Vagina (tissue), 2 donors: ENCODE results near the gene ECE1. TPM values are rescaled to one million over a fixed set of nuclear protein-coding genes. Genes with fewer than 3 reads are reported as not detected.

ENCODE experiments used
- DNase-seq, 2 donors: peaks; one replicate each; pipeline ENCODE4 v3.0.0-alpha.2; 2017; ENCODE audit errors: extremely low spot score in 2 of 2
- H3K27ac ChIP-seq: fragments of 200-600 bp; sonication (generic); one replicate; pipeline ENCODE4 v1.5.1; 2019
- H3K27me3 ChIP-seq: fragments of 200-600 bp; sonication (generic); one replicate; pipeline ENCODE4 v1.5.1; 2019
- H3K36me3 ChIP-seq, 2 donors: fragments of 200-600 bp; sonication (generic); one replicate each; pipeline ENCODE4 v1.5.1; 2017 to 2019
- H3K4me1 ChIP-seq: fragments of 200-600 bp; sonication (generic); one replicate; pipeline ENCODE4 v1.5.1; 2019
- H3K4me3 ChIP-seq, 2 donors: fragments of 200-600 bp; sonication (generic); 1 replicate in 1 of 2; 2 replicates in 1 of 2; pipeline ENCODE4 v1.5.1; 2016 to 2019
- H3K9me3 ChIP-seq: fragments of 200-600 bp; sonication (generic); one replicate; pipeline ENCODE4 v1.5.1; 2019
- POLR2A ChIP-seq, 2 donors: fragments of 450-650 bp; IDR thresholded peaks; one replicate each; pipeline ENCODE4 v1.6.1; 2017; ENCODE audit warnings: antibody characterized with exemption in 2 of 2, mild to moderate bottlenecking in 2 of 2, moderate library complexity in 2 of 2
- POLR2AphosphoS5 ChIP-seq, 2 donors: sonication (generic); formaldehyde crosslinking; IDR thresholded peaks; one replicate each; pipeline ENCODE4 v1.9.0; 2017; ENCODE audit warnings: antibody characterized with exemption in 2 of 2, mild to moderate bottlenecking in 2 of 2, low read depth in 1 of 2; ENCODE audit not compliant: insufficient read depth in 1 of 2
- intact Hi-C: fragments of 100-400 bp; cut with DNase I; formaldehyde crosslinking; loops from one replicate; pipeline ENCODE4 v1.15.1; 2023
- total RNA-seq: library from RNA; depleted of rRNA; stranded (reverse); fragments of >200 nt; gene quantifications from one replicate; pipeline ENCODE4 v1.2.3, GENCODE V29; 2016
- TF ChIP-seq, protein P1 (sequence below), 3 experiments: fragments of 450-650 bp in 2 of 3; fragments of 200-600 bp in 1 of 3; sonication (generic) in 1 of 3; IDR thresholded peaks; one replicate each; pipeline ENCODE4 v1.5.1; 2017 to 2019; ENCODE audit warnings: antibody characterized with exemption in 3 of 3, mild to moderate bottlenecking in 2 of 3, moderate library complexity in 2 of 3

ECE1 gene
- total RNA-seq, 1 donor from 2014 or later = 93.8 TPM

GRCh38 chr1:21272540-21272939 is 17.7 kb downstream of the ECE1 start:
- Histone ChIP-seq H3K27me3 (no peaks in the 10 kb centered on the region), H3K36me3 (peaks cover 0 to 51% of the 10 kb centered on the region in 2 donors), H3K4me3 (no peak overlapping the region), H3K4me1 (peaks cover 31% of the 10 kb centered on the region), H3K27ac (no peak overlapping the region), H3K9me3 (no peaks in the 10 kb centered on the region)
- DNase-seq = no peak
- intact Hi-C loops = no loop called here
- TF ChIP-seq POLR2AphosphoS5 (IDR thresholded peaks at IDR 0.05; ENCODE audit: insufficient read depth in 1 of 2, low read depth in 1 of 2) = no peak
- TF ChIP-seq, protein P1, sequence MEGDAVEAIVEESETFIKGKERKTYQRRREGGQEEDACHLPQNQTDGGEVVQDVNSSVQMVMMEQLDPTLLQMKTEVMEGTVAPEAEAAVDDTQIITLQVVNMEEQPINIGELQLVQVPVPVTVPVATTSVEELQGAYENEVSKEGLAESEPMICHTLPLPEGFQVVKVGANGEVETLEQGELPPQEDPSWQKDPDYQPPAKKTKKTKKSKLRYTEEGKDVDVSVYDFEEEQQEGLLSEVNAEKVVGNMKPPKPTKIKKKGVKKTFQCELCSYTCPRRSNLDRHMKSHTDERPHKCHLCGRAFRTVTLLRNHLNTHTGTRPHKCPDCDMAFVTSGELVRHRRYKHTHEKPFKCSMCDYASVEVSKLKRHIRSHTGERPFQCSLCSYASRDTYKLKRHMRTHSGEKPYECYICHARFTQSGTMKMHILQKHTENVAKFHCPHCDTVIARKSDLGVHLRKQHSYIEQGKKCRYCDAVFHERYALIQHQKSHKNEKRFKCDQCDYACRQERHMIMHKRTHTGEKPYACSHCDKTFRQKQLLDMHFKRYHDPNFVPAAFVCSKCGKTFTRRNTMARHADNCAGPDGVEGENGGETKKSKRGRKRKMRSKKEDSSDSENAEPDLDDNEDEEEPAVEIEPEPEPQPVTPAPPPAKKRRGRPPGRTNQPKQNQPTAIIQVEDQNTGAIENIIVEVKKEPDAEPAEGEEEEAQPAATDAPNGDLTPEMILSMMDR (IDR thresholded peaks at IDR 0.05) = no peak
- TF ChIP-seq POLR2A (IDR thresholded peaks at IDR 0.05) = no peak

DNA sequence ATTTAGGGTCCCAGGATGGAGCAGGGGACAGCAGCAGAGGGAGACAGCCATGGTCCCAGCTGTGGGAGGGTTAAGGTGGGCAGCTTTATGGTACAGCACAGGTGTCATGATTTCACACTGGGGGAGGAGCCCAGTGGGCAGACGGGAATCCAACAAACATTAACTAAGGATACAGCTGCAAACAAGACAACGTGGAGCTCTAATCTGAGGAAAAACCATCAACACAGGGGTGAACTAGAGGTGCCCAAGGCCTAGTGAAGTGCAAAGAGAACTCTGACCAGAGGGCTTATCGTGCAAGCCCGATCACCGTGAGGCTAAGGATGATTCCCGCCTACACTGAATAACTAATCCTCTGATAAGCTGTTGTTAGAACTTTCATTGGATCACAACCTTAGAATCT is 18.7 kb downstream of the ECE1 start:
- DNase-seq = no peak
- TF ChIP-seq, protein P1 (IDR thresholded peaks at IDR 0.05) = no peak
- TF ChIP-seq POLR2A (IDR thresholded peaks at IDR 0.05) (no peak), POLR2AphosphoS5 (IDR thresholded peaks at IDR 0.05; ENCODE audit: insufficient read depth in 1 of 2, low read depth in 1 of 2) (no peak)
- Histone ChIP-seq H3K4me3 (no peak overlapping the region), H3K4me1 (peaks cover 22% of the 10 kb centered on the region), H3K9me3 (no peaks in the 10 kb centered on the region), H3K27ac (no peak overlapping the region), H3K36me3 (peaks cover 0 to 57% of the 10 kb centered on the region in 2 donors), H3K27me3 (no peaks in the 10 kb centered on the region)
- intact Hi-C loops = no loop called here

DNA sequence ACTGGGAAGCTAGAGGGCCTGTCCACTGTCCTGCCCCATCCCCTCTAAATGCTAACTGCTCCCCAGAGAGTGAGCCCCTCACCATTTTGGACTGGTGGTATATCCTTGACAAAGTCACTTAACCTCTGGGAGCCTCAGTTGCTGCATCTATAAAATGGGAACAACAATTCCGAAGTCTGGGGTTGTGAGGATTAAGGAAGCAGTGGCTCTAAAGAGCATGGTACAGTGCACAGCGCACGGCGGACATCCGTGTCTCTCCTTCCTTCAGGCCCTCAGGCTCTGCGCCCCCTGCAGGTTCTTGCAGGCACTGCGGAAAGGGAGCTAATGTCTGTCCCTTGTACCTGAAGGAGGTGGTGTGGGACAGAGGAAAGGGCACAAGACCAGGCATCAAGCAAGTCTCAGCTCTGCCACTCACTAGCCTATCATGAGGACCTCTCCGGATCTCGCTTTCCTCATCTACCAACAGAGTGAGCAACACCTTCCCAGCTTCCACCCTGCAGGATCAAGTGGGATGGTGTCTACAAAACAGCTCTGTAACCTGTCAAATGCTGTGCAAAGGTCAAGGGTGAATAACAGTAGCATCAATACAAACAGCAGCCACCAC is 20.1 kb downstream of the ECE1 start:
- Histone ChIP-seq H3K27ac (peak overlapping the region; percentile 21), H3K36me3 (peaks cover 0 to 57% of the 10 kb centered on the region in 2 donors), H3K9me3 (no peaks in the 10 kb centered on the region), H3K4me3 (no peak overlapping the region), H3K27me3 (no peaks in the 10 kb centered on the region), H3K4me1 (peaks cover 32% of the 10 kb centered on the region)
- peak in 1 of 2 donors; percentile 85 for DNase-seq
- TF ChIP-seq, protein P1 (IDR thresholded peaks at IDR 0.05) = peak; percentile 36 to 62 (median 42)
- TF ChIP-seq POLR2AphosphoS5 (IDR thresholded peaks at IDR 0.05; ENCODE audit: insufficient read depth in 1 of 2, low read depth in 1 of 2) = no peak
- no peak for TF ChIP-seq POLR2A (IDR thresholded peaks at IDR 0.05)
- intact Hi-C loops = no loop called here

GRCh38 chr1:21269461-21270085 is 20.7 kb downstream of the ECE1 start:
- Histone ChIP-seq H3K9me3 (no peaks in the 10 kb centered on the region), H3K36me3 (peaks cover 0 to 57% of the 10 kb centered on the region in 2 donors), H3K27me3 (no peaks in the 10 kb centered on the region), H3K27ac (peak overlapping the region; percentile 21), H3K4me3 (no peak overlapping the region), H3K4me1 (peaks cover 32% of the 10 kb centered on the region)
- intact Hi-C loops = no loop called here
- no peak for DNase-seq
- no peak for TF ChIP-seq POLR2A (IDR thresholded peaks at IDR 0.05)
- TF ChIP-seq, protein P1 (IDR thresholded peaks at IDR 0.05) = no peak
- no peak for TF ChIP-seq POLR2AphosphoS5 (IDR thresholded peaks at IDR 0.05; ENCODE audit: insufficient read depth in 1 of 2, low read depth in 1 of 2)
